ENCODE data around the gene ABI1.

DNA sequence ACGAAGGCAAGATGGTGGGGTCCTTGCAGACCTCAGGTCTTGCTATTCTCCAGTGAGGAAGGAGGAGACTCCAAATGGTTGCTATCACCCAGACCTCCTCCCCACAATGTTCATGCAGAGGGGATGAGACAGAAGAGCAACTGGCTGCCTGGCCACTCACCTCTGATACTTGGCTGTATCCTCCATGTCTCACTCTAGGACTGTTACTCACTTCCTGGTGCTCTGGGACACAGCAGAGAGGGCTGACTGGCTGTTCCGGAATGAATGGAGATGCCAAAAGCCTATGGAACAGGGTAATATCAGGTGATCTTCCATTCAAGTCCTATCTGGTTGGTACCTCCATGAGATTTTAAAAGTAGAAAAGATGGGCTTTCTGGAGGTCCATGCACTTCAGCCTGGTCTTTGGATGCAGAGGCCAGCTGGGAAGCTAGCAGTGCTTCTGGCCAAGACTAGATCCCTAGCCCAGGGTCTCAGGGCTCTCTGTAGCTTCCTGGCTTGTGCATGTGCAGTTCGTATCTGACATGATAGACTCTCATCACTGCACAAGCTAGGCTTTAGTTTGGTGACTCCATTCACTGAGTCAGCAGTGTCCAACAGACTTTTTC is 27.0 kb upstream of the ABI1 start:
- TF ChIP-seq CTCF (IDR thresholded peaks at IDR 0.05) (no peak), EZH2 (IDR thresholded peaks at IDR 0.05; ENCODE audit: borderline replicate concordance, insufficient read depth, low read depth, low read length, poor library complexity, severe bottlenecking) (no peak)

Data from B cell (primary cell).